Activated T-cell treated with anti-CD3 and anti-CD28 coated beads for 1 hour (primary cell): ENCODE results near the gene UPK3BL2.
A peak's percentile ranks its signal among the peaks of the same experiment; 100 is the strongest.
"Not testable (repeated sequence)": the region's sequence is repeated elsewhere in the genome, so short reads cannot be mapped to it uniquely, and the experiment has no call there.

ENCODE experiments used
- DNase-seq: peaks from one replicate; pipeline ENCODE4 v3.0.0-alpha.2; 2020; ENCODE audit warnings: low read depth

Gene UPK3BL2, protein sequence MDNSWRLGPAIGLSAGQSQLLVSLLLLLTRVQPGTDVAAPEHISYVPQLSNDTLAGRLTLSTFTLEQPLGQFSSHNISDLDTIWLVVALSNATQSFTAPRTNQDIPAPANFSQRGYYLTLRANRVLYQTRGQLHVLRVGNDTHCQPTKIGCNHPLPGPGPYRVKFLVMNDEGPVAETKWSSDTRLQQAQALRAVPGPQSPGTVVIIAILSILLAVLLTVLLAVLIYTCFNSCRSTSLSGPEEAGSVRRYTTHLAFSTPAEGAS

DNA sequence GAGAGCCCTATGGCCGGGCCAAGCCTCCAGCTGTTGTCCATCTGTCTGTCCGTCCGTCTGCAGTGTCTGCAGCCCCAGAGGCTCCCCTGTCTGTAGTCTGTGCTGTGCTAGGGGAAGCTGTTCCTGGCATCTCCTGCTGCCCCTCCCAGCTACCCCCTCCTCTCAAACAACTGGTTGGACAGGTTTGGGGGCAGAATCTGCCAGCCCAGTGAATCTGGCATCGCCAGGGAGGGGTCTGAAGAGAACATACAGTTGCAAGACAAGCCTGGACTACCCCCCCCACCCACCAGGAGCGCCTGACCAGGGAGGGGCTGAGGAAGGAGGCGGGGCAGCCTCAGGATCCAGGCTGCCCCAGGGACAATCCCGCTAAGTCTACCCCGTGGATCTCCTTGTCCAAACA is at the start of gene UPK3BL2:
Gene UPK3BL2, minus strand, starts transcription at position 101 of the 400 bp plus-strand sequence. Its CDS starts 60 bp downstream, at position 41.
- not testable (repeated sequence) for DNase-seq

DNA sequence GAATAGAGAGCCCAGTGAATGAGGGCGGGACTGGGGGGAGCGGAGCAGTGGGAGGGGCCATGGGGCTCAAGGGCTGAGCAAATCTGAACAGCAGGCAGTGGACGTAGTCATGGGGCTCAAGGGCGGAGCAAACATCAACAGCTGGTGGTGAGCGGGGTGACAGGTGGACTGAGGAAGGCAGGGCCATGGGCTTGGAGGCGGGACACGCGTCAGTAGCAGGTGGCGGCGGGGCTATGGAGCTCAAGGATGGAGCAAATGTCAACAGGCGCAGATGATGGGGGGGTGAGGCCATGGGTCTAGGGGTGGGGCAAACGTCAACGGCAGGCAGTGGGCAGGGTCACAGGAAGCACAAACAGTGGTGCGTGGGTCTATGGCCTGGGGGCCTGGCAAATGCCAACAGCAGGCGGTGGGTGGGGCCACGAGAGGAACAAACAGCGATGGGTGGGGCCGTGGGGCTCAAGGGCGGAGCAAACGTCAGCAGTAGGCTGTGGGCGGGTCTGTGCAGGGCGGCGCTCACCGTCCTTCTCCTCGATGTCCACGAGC is 49.1 kb upstream of the UPK3BL2 start:
- not testable (repeated sequence) for DNase-seq

DNA sequence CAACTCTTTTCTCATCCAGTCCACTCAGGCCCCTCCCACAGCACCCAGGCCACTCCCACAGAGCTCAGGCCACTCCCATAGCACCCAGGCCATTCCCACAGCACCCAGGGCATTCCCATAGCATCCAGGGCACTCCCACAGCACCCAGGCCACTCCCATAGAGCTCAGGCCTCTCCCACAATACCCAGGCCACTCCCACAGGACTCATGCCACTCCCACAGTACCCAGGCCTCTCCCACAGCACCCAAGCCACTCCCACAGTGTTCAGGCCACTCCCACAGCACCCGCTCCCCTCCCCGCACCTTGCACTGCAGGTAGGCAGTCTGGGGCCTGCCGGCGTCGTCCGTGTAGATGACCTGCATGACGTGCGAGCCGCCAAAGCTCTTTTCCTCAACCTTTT is 46.4 kb upstream of the UPK3BL2 start:
- not testable (repeated sequence) for DNase-seq

- DNase-seq = not testable (repeated sequence)
Observed at GRCh38 chr7:102583495-102583894, 40.0 kb upstream of the UPK3BL2 start.

GRCh38 chr7:102581722-102582121 is 38.2 kb upstream of the UPK3BL2 start:
- DNase-seq = not testable (repeated sequence)

DNA sequence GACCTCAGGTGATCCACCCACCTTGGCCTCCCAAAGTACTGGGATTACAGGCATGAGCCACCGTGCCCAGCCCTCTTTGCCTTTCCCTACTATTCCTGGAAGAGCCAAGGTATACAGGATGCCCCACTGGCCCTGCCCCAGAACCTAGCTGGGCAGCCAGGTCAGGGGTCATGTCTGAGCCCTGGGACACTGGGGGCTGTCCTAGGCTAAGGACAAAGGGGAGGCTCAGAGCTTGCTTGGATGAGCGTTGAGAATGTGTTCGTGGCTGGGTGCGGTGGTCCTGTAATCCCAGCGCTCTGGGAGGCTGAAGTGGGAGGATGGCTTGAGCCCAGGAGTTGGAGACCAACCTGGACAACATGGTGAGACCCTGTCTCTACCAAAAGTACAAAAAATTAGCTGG is 35.0 kb upstream of the UPK3BL2 start:
- DNase-seq = not testable (repeated sequence)

DNA sequence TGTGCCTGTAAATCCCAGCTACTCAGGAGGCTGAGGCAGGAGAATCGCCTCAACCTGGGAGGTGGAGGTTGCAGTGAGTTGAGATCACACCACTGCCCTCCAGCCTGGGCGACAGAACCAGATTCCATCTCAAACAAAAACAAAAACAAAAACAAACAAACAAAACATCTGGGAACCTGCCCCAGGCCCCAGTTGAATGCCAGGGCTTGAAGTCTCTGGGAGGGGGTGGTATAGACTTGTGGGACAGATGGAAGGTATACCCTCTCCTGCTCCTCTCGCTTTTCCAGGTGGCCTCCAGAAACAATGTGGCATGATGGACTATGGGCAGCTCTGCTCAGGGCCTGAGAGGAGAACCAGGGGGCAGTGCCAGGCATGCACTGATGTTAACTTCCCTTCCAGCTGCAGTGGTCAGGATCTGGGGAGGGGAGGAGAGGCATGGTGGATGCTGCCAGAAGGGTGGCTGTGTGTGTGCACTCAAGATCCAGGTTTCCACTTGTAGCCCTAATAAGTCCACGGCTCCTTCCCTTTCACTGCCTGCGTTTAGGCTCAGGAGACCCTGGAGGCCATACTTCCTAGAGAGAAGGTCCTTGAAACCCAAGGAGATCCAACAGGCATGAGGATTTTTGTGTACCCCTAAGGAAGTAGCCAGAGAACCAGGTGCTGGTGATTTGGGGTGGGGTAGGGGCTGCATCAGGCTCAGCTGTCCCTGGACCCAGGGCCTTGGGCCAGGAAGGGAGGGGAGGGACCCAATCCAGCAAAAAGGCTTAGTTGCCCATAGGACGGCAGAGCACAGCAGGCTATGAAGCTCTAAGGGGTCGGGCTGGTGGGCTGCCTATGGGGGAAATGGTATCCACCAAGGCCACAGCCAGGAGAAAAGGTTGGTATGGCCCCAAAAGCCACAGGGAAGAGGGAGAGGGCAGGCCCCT is 34.1 kb upstream of the UPK3BL2 start:
- not testable (repeated sequence) for DNase-seq

- DNase-seq = not testable (repeated sequence)
Observed at GRCh38 chr7:102576363-102576762, 32.9 kb upstream of the UPK3BL2 start.

- DNase-seq = not testable (repeated sequence)
Observed at GRCh38 chr7:102574607-102575006, 31.1 kb upstream of the UPK3BL2 start.

DNA sequence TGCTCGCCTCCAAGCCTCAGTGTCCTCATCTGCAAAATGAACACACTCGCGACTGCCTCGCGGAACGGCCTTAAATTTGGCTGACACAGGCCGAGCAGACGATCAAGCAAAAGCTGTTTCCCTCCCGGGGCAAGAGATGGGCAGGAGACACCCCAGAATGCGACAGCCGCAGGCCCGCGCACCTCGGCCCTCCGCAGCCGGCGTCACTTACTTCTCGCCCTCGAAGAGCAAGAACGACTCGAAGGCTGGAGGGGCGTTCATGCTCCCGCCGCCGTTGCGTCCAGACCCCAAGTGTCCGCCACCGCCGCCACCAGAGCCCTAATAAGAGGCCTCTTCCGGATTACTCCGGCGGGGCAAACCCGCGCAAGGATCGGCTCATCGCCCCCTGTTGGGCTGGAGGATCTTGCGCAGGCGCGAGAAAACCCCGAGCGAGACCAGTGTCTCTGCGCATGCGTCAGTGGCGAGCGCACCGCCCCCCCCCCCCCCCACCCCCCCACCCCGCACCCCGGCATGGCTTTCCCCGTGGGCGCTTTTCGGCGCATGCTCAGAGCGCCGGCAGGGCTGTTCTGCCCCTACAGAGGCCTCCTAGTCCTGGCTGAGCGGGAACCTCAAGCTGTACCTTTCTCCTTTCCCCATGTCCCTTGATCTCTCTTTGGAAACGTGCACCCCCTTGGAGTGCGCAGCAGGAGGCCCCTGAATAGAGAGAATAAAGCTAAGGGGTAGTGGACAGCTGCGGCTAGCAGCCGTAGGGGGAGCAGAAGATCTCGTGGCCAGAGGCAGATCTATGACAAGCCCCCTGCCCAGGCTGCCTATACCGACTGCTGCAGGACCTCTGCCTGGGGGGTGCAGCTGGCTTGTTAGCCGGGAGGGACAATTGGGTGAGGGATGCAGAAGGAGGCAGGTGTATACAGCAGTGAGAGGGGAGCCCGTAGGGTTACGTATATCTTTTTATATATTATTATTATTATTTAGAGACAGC is 29.1 kb upstream of the UPK3BL2 start, which contains the start of gene POLR2J3:
Gene POLR2J3, minus strand, starts transcription at position 323 of the 979 bp plus-strand sequence. Its CDS starts 62 bp downstream, at position 261.
- peak; percentile 100 for DNase-seq

DNA sequence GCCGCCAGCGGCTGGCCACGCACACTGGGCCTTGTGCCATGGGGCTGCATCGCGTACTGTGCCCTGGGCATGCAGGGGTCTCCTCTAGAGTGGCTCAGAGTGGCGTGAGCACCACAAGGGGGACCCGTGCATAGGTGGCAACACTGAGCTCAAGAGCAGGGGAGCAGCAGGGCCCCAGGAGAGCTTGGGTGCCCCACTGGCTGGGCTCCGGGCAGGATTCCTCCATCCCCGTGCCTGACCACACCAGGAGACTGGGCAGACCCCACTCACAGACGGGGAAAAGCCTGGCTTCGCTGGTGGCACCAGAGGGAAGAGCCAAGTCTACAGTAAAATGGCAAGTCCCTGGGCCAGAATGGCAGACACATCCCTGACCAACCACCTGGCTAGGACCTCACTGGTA is 25.1 kb upstream of the UPK3BL2 start:
- not testable (repeated sequence) for DNase-seq

DNA sequence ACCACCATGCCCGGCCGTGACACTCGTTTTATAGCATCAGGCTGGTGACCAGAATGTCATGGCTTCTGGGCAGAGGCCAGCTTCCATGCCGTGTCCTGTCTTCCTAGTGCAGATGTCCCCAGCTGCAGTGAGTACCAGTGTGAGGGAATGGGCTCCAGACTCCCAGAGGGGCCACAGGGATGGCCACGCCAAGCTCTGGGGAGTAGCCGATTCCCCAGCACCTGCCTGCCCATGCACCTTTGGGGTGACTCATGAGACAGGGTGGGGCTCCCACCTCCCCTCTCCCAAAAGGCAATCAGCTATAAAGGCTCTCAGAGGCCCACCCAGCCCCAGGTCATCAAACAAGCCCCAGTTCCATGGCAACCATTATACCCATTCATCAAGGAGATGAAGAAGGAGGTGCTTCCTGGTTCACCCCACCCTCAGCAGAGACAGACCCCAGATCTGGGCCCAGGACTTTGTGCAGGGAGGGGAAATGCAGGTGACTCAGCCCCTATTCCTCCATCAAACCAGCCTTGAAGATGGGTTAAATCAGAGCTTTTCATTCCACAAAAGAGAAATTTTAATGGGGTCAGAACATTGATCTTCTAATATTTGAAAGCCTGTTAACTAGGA is 7.4 kb upstream of the UPK3BL2 start, which contains the start of gene SPDYE2:
Gene SPDYE2, plus strand, starts transcription at position 419 of the 615 bp plus-strand sequence. CDS start 2,030 bp downstream, outside the sequence.
- DNase-seq = not testable (repeated sequence)

DNA sequence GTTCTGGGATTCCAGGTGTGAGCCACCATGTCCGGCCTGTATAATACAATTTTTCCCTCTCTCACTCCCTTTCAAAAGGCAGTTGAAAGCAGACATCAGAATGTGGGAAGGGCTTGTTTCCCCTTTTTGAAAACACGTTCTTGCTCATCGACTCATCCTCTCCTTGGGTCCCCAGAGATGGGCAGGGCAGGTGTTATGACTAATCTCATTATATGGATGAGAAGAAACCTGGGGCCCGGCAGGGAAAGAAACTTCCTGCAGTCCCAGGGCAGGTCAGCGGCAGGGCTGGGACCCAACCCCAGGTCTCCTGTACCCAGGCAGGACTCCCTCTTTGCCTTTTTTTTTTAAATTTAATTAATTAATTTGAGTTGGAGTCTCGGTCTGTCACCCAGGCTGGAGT is 2.9 kb upstream of the UPK3BL2 start:
- DNase-seq = not testable (repeated sequence)

DNA sequence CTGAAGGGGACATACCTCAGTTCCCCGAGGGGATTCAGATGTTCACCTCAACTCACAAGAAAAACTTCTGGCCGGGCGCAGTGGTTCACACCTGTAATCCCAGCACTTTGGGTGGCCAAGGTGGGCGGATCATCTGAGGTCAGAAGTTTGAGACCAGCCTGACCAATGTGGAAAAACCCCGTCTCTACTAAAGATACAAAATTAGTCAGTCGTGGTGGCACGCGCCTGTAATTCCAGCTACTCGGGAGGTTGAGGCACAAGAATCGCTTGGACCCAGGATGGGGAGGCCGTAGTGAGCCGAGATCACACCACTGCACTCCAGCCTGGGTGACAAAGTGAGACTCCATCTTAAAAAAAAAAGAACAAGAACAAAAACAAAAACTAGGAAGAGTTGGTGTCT is 1.8 kb upstream of the UPK3BL2 start:
- not testable (repeated sequence) for DNase-seq

GRCh38 chr7:102544372-102544771 is 876 bp upstream of the UPK3BL2 start:
- DNase-seq = not testable (repeated sequence)

GRCh38 chr7:102542771-102543170 is 725 bp downstream of the UPK3BL2 start:
- not testable (repeated sequence) for DNase-seq

DNA sequence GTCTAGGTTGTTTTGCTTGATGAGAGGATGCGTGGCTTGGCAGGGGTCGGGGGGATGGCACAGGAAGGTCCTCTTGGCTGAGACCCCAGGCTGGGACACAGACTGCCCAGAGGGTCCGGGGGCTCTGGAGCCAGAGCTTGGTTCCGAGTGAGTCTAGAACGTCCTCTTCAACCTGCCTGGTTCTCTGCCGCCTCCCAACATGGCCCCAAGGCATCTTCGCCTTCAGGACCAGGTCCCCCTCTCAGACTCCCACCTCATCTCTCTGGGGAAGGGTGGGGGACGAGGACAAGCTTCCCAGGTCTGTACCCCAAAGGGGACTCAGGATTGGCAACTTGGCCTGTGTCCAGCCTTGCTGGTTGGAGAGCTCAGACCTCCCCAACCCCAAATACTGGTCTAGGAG is 1.4 kb downstream of the UPK3BL2 start:
- DNase-seq = not testable (repeated sequence)

- DNase-seq = not testable (repeated sequence)
Observed at GRCh38 chr7:102540604-102541003, 2.9 kb downstream of the UPK3BL2 start.

DNA sequence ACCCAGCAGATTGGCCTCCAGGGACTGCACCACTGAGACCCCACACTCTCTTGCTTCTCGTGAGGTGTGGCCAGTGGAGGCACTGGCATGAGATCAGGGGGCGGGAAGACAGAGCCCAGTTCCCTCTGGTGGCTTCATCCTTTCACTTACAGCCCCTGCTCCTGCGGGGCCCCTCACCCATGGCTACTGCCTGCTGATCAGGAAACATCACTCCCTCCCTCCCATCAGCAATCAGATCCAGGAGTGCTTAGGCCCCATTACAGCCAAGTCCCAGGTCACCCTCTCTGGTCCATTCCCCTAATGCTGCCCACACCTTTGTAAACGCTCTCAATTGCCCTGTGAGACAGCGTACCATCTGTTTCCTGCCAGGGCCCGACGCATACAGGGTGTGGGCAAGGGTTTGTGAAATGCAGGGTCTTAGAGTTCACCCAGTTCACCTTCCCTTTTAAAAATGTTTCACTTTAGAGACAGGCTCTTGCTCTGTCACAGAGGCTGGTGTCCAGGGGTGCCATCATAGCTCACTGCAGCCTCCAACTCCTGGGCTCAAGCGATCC is 8.4 kb downstream of the UPK3BL2 start:
- DNase-seq = not testable (repeated sequence)

DNA sequence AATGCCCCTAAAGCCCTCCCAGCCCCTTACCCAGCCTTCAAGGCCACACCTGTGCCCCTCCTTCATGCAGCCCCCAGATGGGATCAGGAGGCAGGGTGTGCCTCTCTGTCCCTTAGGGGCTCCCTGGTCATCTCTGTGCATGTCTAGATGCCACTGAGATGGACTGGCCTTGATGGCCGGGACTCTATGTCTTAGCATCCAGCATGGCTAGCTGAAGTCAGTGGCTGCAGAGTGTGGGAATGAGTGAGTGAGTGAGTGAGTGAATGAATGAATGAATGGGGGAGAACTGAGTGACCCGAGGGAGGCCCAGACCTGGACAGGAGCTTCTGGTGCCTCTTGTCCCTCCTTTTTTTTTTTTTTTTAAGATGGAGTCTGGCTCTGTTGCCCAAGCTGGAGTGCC is 11.4 kb downstream of the UPK3BL2 start:
- DNase-seq = not testable (repeated sequence)
